ENCODE data around the gene ARHGEF40. TPM values are rescaled to one million over a fixed set of nuclear protein-coding genes. Genes with fewer than 3 reads are reported as not detected.

ARHGEF40 gene
- polyA plus RNA-seq, 2 of the 4 experiments (the other 2 are of a cell fraction) = 7.8 to 9.6 TPM

DNA sequence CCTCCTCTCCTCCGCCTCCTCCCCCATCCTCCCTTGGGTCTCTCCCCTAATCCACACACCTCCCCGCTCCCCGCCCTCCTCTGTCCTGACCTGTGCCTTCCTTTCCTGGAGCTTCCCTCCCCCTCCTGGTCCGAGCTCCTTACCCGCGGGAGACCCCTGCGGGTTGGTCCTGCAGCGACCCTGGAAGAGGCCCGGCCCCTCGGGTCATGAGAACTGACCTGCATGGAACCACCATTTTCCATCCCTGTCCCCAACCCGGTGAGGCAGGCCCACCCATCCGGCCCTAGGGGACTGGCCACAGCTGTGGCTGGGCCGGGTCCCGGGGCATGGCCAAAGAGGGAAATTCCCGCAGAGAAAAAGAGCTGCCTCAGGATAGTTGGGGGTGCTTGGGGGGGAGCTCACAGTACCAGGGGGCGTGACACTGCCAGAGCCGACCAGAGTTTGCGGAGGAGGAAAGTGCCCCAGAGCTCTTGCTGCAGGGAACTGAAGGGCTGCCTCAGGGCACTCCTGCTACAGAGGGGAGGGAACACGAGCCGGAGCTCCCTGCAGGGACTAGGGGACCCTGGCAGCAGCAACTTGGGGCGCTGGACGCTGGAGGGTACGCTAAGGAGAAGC, 613 bp downstream of the ARHGEF40 start:
- Histone ChIP-seq H3K27ac (peak overlapping the region; percentile 83 to 95), H3K4me3 (peak overlapping the region; percentile 79), H3K4me2 (peak overlapping the region; percentile 99), H3K9me3 (no peaks in the 10 kb centered on the region), H3K4me1 (peaks cover 23% of the 10 kb centered on the region)
- no peak for TF ChIP-seq JUNB (IDR thresholded peaks at IDR 0.05)
- TF ChIP-seq PHF8 (IDR thresholded peaks at IDR 0.05; ENCODE audit: borderline replicate concordance, low read depth) = 0 out of 2 replicates have a peak, but pooled peaks have one; percentile 16
- WGBS (ENCODE audit: missing lambda C conversion rate) = 2% methylated on average over 18 of the region's 23 CpGs
- POLR2A ChIA-PET = interaction anchor here (0.9 to 2.2 kb wide), 9 partner anchors 12 to 100 kb away, joined by 3 to 10 read pairs (median 6); no protein-coding TSS in a partner anchor
- CTCF ChIA-PET = interaction anchor here (0.5 to 15.5 kb wide), 16 partner anchors 8 to 211 kb away, joined by 3 to 369 read pairs (median 6); partner anchors contain the start of genes TMEM253 and ZNF219
- peak in 1 of 2 experiments; percentile 40 for DNase-seq (ENCODE audit: low read depth in 1 of 2, low spot score in 1 of 2)
- FAIRE-seq = no peak
- ATAC-seq = peak; percentile 41 to 60

DNA sequence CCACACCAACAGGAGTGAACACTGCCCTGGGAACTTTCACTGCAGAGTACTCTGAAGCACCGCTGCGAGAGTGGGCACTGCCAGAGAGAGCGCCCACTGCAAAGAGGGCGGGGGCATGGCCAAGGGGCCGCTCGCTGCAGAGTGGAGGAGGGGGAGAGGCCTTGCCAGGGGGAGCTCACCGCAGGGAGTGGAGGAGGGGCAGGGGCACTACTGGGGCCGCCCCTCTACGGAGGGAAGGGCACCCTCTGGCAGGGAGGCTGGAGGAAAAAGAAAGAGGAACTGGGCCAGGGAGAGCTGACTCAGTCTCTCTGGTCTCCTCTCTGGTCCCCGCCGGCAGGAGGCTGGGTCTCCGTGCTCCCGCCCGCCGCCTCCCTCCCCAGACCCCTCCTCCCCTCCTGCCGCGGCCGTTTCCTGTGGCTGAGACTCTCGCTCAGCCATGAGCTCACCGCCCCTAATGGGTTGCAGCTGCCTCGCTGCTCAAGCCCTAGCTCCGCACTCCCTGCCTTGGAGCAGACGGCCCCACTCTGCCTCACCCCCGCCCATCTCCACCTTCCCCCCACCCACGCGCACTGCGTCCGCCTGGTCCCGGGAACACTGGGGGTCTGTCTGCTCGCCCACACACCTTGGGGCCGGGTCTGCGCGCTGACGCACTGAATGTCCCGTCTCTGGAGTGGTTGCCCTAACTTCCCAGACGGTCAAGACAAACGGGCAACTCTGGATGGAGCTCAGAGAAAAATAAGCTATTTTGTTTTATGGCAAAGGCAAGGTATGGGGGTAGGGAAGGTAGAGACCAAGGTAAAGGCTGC, 1.3 kb downstream of the ARHGEF40 start:
- DNase-seq (ENCODE audit: low read depth in 1 of 2, low spot score in 1 of 2) (peak; percentile 37 to 58), ATAC-seq (peak; percentile 45 to 67), FAIRE-seq (no peak)
- peak overlapping the region; percentile 99 for H3K4me2 ChIP-seq
- peak overlapping the region; percentile 79 for H3K4me3 ChIP-seq
- no peaks in the 10 kb centered on the region for H3K9me3 ChIP-seq
- TF ChIP-seq MAX (IDR thresholded peaks at IDR 0.05) (no peak), JUN (IDR thresholded peaks at IDR 0.05) (0 out of 5 replicates have a peak, but pooled peaks of 1 of the 2 experiments have one; percentile 32)
- H3K27ac ChIP-seq = peak overlapping the region; percentile 83 to 95
- ChIA-PET POLR2A (interaction anchor here (0.6 to 2.2 kb wide), 9 partner anchors 12 to 101 kb away, joined by 3 to 10 read pairs (median 6); no protein-coding TSS in a partner anchor), CTCF (interaction anchor here (0.5 to 15.5 kb wide), 20 partner anchors 9 to 442 kb away, joined by 3 to 369 read pairs (median 4); partner anchors contain the start of genes RNASE8, TMEM253 and ZNF219)
- 72% methylated on average over 8 of the region's 37 CpGs for WGBS (ENCODE audit: missing lambda C conversion rate)
- H3K4me1 ChIP-seq = peaks cover 23% of the 10 kb centered on the region

DNA sequence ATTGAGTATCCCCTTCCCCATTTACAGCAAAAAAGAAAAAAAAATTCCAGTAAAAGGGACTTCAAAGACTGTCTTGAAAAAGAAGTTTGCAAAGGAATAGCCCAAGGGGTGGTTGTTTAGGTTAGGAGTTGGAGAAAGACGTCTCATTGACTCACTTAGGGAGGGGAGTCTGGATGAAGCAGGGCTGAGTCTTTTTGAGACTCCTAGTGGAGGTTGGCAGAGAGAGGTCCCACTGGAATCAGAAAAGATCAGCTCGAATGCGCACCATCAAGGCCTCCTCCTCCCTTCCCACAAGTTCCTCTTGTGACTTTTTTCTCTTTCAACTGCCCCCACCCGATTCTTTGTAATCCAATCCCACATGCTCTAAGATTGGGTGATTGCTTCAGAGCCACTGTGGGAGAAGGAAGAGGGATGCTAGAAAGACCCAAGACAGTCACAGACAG, 1.9 kb downstream of the ARHGEF40 start:
- POLR2A ChIA-PET = interaction anchor here (0.6 to 2.2 kb wide), 4 partner anchors 15 to 54 kb away, joined by 3 to 9 read pairs (median 4); no protein-coding TSS in a partner anchor
- CTCF ChIA-PET = interaction anchor here (0.6 to 15.5 kb wide), 9 partner anchors 10 to 441 kb away, joined by 3 to 369 read pairs (median 10); partner anchors contain the start of genes TMEM253 and ZNF219
- ATAC-seq (no peak), FAIRE-seq (no peak), DNase-seq (ENCODE audit: low read depth in 1 of 2, low spot score in 1 of 2) (peak in 1 of 2 experiments; percentile 32)
- H3K4me3 ChIP-seq = peak overlapping the region; percentile 79; the same call in 2 of the 3 replicates
- WGBS (ENCODE audit: missing lambda C conversion rate) = 67% methylated on average over 4 of the region's 4 CpGs
- TF ChIP-seq, protein P1, sequence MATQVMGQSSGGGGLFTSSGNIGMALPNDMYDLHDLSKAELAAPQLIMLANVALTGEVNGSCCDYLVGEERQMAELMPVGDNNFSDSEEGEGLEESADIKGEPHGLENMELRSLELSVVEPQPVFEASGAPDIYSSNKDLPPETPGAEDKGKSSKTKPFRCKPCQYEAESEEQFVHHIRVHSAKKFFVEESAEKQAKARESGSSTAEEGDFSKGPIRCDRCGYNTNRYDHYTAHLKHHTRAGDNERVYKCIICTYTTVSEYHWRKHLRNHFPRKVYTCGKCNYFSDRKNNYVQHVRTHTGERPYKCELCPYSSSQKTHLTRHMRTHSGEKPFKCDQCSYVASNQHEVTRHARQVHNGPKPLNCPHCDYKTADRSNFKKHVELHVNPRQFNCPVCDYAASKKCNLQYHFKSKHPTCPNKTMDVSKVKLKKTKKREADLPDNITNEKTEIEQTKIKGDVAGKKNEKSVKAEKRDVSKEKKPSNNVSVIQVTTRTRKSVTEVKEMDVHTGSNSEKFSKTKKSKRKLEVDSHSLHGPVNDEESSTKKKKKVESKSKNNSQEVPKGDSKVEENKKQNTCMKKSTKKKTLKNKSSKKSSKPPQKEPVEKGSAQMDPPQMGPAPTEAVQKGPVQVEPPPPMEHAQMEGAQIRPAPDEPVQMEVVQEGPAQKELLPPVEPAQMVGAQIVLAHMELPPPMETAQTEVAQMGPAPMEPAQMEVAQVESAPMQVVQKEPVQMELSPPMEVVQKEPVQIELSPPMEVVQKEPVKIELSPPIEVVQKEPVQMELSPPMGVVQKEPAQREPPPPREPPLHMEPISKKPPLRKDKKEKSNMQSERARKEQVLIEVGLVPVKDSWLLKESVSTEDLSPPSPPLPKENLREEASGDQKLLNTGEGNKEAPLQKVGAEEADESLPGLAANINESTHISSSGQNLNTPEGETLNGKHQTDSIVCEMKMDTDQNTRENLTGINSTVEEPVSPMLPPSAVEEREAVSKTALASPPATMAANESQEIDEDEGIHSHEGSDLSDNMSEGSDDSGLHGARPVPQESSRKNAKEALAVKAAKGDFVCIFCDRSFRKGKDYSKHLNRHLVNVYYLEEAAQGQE (IDR thresholded peaks at IDR 0.05) = no peak
- no peak for TF ChIP-seq KDM5A (IDR thresholded peaks at IDR 0.05)
- no peak for TF ChIP-seq EHF (CRISPR knock-in tag; IDR thresholded peaks at IDR 0.05)
- TF ChIP-seq CBX8 (IDR thresholded peaks at IDR 0.05) = no peak
- TF ChIP-seq POLR2A (IDR thresholded peaks at IDR 0.05; ENCODE audit: low read length) = no peak
- TF ChIP-seq SMC3 (IDR thresholded peaks at IDR 0.05) = no peak
- TF ChIP-seq BHLHE40 (IDR thresholded peaks at IDR 0.05; ENCODE audit: low read depth, low read length) = no peak
- TF ChIP-seq NR3C1 (IDR thresholded peaks at IDR 0.05) = no peak
- no peak for TF ChIP-seq TP53 (CRISPR knock-in tag; IDR thresholded peaks at IDR 0.05)
- no peak for TF ChIP-seq NFE2L2 (conservative IDR thresholded peaks at IDR 0.05; ENCODE audit: low read length)
- TF ChIP-seq RNF2 (IDR thresholded peaks at IDR 0.05; ENCODE audit: borderline replicate concordance, low read depth) = no peak
- no peak for TF ChIP-seq HDAC2 (IDR thresholded peaks at IDR 0.05)
- TF ChIP-seq RARB (CRISPR knock-in tag; IDR thresholded peaks at IDR 0.05) = no peak
- no peaks in the 10 kb centered on the region for H3K9me3 ChIP-seq
- H3K4me2 ChIP-seq = peak overlapping the region; percentile 99
- H3K4me1 ChIP-seq = peaks cover 23% of the 10 kb centered on the region
- peak overlapping the region; percentile 83 to 95; a peak in 5 of 6 replicates for H3K27ac ChIP-seq

Data from A549 (cell line).